GM12873 (cell line): ENCODE data around the gene GIMD1.

Experiments used
- TF ChIP-seq, protein P1 (sequence below): IDR thresholded peaks from 2 replicates; pipeline ENCODE4 v1.5.1; 2012; ENCODE audit warnings: low read depth, mild to moderate bottlenecking, moderate library complexity, low read length, control low read depth; ENCODE audit not compliant: insufficient read depth; ENCODE audit errors: missing control alignments

GIMD1 gene

DNA sequence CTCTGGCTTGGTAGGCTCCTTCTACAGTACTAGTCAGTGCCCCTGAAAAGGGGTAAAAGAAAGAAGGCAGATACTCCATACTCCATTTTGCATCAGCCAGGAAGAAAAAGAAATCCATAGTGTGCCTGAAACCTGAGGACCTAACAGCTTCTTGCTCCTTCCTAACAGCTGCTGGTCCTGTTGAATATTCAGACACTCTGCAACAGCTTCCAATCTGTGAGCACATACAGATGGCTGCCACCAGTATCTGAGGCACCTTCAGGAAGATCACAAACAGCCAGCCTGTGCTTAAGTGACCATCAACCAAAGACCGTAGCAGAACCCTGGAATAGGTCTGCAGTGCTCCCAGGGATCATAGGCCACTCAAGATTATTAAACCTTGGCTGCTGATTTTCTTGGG lies 4.3 kb downstream of the GIMD1 start:
- TF ChIP-seq, protein P1, sequence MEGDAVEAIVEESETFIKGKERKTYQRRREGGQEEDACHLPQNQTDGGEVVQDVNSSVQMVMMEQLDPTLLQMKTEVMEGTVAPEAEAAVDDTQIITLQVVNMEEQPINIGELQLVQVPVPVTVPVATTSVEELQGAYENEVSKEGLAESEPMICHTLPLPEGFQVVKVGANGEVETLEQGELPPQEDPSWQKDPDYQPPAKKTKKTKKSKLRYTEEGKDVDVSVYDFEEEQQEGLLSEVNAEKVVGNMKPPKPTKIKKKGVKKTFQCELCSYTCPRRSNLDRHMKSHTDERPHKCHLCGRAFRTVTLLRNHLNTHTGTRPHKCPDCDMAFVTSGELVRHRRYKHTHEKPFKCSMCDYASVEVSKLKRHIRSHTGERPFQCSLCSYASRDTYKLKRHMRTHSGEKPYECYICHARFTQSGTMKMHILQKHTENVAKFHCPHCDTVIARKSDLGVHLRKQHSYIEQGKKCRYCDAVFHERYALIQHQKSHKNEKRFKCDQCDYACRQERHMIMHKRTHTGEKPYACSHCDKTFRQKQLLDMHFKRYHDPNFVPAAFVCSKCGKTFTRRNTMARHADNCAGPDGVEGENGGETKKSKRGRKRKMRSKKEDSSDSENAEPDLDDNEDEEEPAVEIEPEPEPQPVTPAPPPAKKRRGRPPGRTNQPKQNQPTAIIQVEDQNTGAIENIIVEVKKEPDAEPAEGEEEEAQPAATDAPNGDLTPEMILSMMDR = no peak

DNA sequence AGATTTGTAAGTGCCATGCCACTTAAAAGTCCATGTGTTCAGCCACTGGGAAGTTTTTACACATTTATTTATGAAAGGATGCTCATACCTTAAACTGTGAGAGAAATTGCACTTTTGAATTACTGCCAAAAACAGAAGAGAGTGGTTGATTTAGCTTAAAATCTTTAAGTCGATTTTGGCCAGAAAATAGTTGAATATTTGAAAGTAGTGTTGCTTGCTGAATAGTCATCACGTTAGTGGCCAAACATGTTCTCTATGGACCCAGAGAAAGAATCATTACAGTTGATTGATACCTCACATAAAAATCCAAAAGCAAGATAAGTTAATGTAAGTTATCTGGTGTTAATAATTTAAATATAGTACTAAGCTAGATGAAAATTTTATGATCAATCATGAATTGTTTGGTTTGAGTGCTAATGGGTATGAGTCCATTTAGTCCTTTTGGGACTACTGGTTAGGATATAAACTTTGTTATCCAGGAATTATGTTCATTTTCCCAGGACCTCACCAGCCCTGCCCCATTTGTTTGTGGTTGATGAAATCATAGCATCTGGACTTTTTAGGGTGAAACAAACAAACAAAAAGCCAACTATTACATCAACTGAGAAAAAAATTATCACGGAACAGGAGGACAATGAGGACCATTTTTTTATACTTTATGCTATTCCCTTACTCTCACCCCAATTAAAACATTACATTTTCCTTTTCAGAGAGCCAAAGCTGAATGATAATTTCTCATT lies 6.3 kb downstream of the GIMD1 start:
- TF ChIP-seq, protein P1 = no peak

DNA sequence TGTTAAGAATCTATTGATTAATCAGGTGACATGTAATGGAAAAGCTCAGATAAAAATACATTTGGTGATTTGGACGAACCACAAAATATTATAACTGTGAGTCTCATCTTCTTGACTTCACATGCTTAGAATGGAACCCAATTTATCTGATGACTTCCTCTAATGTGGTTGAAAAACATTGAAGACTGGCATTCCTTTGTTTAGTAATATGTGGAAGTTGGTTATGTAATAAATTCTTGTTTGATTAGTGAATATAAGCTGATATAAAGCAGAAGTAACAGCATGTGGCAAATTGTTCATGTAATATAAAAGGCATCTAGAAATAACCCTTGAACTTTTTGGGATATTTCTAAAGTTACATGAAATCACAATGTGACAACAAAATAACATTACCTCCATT lies 9.7 kb downstream of the GIMD1 start:
- TF ChIP-seq, protein P1 = no peak

DNA sequence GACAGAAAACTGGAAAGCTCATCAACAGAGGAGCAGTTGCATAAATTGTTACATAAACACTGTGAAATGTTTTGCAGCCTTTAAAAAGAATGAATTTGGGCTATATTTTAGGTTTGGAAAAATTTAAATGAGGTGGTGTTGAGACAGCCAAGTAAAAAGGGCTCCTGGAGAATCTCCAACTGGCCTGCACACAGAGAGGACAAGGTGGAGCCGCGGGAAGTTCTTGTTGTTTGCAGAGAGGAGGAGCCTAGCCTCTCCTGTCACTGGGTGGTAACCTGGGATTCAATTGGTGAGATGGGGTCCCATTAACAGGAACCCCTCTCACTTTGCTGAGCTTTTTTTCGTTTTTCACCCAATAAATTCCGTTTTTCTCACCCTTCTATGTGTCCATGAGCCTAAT lies 13.4 kb downstream of the GIMD1 start:
- TF ChIP-seq, protein P1 = no peak

DNA sequence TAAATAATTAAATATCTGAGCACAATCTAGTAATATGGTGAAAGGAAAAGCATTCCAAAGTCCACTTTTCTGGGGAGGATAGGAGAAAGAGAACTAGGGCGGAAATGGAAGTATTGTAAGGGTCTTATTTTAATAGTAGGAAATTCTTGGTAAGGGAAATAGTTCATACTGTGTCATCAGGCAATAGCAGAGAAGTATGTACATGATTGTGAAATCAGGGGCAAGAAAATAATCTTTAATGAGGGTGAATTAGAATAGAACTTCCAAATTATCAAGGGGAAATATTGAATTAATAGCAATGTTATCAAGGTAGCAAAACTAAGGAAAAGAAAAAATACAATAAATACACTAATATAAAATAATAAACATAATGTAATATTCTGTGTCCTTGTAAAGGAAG lies 14.8 kb downstream of the GIMD1 start:
- TF ChIP-seq, protein P1 = no peak

DNA sequence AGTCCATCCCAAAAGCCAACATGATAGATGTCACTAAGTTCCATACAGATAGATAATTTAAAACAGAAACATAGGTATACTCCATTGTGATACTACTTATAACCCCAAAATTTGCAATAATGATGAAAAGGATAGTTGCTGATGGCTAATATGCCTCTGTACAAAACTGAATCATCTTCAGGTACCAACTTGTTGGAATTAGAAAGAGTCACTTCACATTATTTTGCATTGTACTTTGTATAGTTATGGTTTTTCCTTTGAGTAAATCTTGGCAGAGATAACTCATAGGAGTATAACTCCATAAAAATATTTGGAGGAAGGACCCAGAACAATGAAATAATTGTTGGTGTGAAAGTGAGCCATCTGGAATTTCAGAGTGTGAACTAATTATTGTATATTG lies 17.6 kb downstream of the GIMD1 start:
- TF ChIP-seq, protein P1 = no peak

DNA sequence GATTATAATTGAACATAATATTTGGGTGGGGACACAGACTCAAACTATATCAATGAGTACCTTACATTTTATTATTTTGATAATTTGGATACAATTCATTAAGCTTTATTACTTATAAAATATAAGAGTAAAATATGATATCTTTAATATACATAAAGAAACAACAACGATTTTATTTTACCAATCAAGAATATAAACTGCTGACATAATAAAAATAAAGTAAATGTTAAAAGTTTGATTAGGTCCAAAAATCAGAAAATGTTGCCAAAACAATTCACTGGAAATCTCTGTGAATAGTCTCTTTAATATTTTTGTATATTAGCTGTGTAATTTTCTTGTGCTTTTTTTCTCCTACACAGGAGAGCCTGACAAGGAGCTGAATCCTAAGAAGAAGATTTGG lies 21.4 kb downstream of the GIMD1 start:
- TF ChIP-seq, protein P1 = no peak
